ELF-1 (cell line): ENCODE results near the gene RAG2.

Source experiments
- DNase-seq: peaks from one replicate; pipeline ENCODE4 v3.0.0-alpha.2; 2016; ENCODE audit warnings: low read depth, low spot score

The RAG2 gene

GRCh38 chr11:36598051-36598450 lies at the start of gene RAG2:
Gene RAG2, minus strand, starts transcription at chr11:36598236. Its CDS starts 4,068 bp downstream, at chr11:36594168.
- no peak for DNase-seq

- no peak for DNase-seq
These were observed 40.5 kb upstream of the RAG2 start for GRCh38 chr11:36638556-36638955.

GRCh38 chr11:36635066-36635862 lies 37.2 kb upstream of the RAG2 start:
- peak; percentile 2 for DNase-seq

GRCh38 chr11:36631774-36632173 lies 33.7 kb upstream of the RAG2 start:
- no peak for DNase-seq

- DNase-seq: peak; percentile 14
These were observed 30.8 kb upstream of the RAG2 start for GRCh38 chr11:36628765-36629244.

GRCh38 chr11:36628141-36628540 lies 30.1 kb upstream of the RAG2 start:
- DNase-seq: no peak

GRCh38 chr11:36627471-36627870 lies 29.4 kb upstream of the RAG2 start:
- no peak for DNase-seq

- no peak for DNase-seq
These were observed 29.0 kb upstream of the RAG2 start for GRCh38 chr11:36627006-36627405.

GRCh38 chr11:36623494-36623893 lies 25.5 kb upstream of the RAG2 start:
- DNase-seq: no peak

GRCh38 chr11:36622431-36623136 lies 24.5 kb upstream of the RAG2 start:
- DNase-seq: no peak

- DNase-seq: no peak
These were observed 22.2 kb upstream of the RAG2 start for GRCh38 chr11:36620246-36620645.

- no peak for DNase-seq
These were observed 21.5 kb upstream of the RAG2 start for GRCh38 chr11:36619502-36619901.

- no peak for DNase-seq
These were observed 20.5 kb upstream of the RAG2 start for GRCh38 chr11:36618363-36619047.

GRCh38 chr11:36617543-36618362 lies 19.7 kb upstream of the RAG2 start:
- no peak for DNase-seq

GRCh38 chr11:36615826-36616225 lies 17.8 kb upstream of the RAG2 start:
- no peak for DNase-seq

- no peak for DNase-seq
These were observed 11.3 kb upstream of the RAG2 start for GRCh38 chr11:36609383-36609782.

- DNase-seq: no peak
These were observed 10.6 kb upstream of the RAG2 start for GRCh38 chr11:36608491-36609199.

GRCh38 chr11:36605221-36606216 lies 7.5 kb upstream of the RAG2 start:
- no peak for DNase-seq

- DNase-seq: no peak
These were observed 4.1 kb upstream of the RAG2 start for GRCh38 chr11:36602135-36602534.

- no peak for DNase-seq
These were observed 3.1 kb upstream of the RAG2 start for GRCh38 chr11:36601155-36601554.
